ENCODE results near the gene CATSPER1. TPM values are rescaled to one million over a fixed set of nuclear protein-coding genes. Genes with fewer than 3 reads are reported as not detected.

Gene CATSPER1
- total and polyA plus RNA-seq, 2 of the 8 experiments (the other 6 are each of a cell fraction or from before 2014, with no cell fraction given), result not detected

- Histone ChIP-seq H3K56ac (replicated peaks; ENCODE audit: insufficient read length, low read depth, low read length) (no peak overlapping the region), H3K4me3 (ENCODE audit: extremely low read depth in 1 of 4, insufficient read depth in 2 of 4, low read depth in 3 of 4, low read length in 4 of 4) (no peak overlapping the region), H3K14ac (ENCODE audit: insufficient read length) (no peak overlapping the region), H2BK15ac (ENCODE audit: low read length) (no peak overlapping the region), H3K4me2 (ENCODE audit: insufficient read depth in 1 of 2, low read depth in 2 of 2, low read length in 2 of 2) (no peak overlapping the region), H3K23me2 (ENCODE audit: low read depth, low read length) (0 out of 2 replicates have a peak, but pooled peaks cover 2% of the 10 kb centered on the region), H2AK5ac (ENCODE audit: low read depth, low read length) (no peak overlapping the region), H3K27me3 (replicated peaks in 1 of 4; ENCODE audit: control insufficient read depth in 3 of 4, extremely low read depth in 1 of 4, insufficient read depth in 3 of 4, low read length in 3 of 4) (no peaks in the 10 kb centered on the region), H3K9ac (replicated peaks in 1 of 4; ENCODE audit: extremely low read depth in 1 of 4, low read depth in 3 of 4, low read length in 3 of 4) (no peak overlapping the region), H3K79me1 (ENCODE audit: low read depth, low read length) (no peaks in the 10 kb centered on the region), H2AFZ (ENCODE audit: low read length) (no peak overlapping the region), H3K18ac (ENCODE audit: extremely low read depth, low read length) (no peak overlapping the region), H4K20me1 (replicated peaks in 1 of 2; ENCODE audit: control insufficient read depth in 1 of 2, insufficient read depth in 2 of 2, low read length in 2 of 2) (no peaks in the 10 kb centered on the region), H3K4ac (replicated peaks; ENCODE audit: insufficient read length, low read depth, low read length) (no peak overlapping the region), H3K4me1 (replicated peaks in 1 of 4; ENCODE audit: control insufficient read depth in 3 of 4, insufficient read depth in 4 of 4, low read length in 3 of 4) (no peaks in the 10 kb centered on the region), H4K8ac (ENCODE audit: extremely low read depth, insufficient read depth, low read length) (no peak overlapping the region), H2BK120ac (replicated peaks; ENCODE audit: low read depth, low read length) (no peak overlapping the region), H2BK12ac (ENCODE audit: low read depth, low read length) (no peak overlapping the region), H2BK5ac (ENCODE audit: low read depth, low read length) (no peak overlapping the region), H3K79me2 (ENCODE audit: control insufficient read depth in 1 of 2, insufficient read depth in 2 of 2, low read length in 2 of 2) (no peaks in the 10 kb centered on the region), H3K9me3 (ENCODE audit: insufficient read depth in 2 of 2, low read depth in 1 of 2, low read length in 1 of 2) (peaks cover 6 to 8% of the 10 kb centered on the region in 2 experiments), H3K36me3 (ENCODE audit: control insufficient read depth in 2 of 4, insufficient read depth in 4 of 4, low read length in 3 of 4) (peaks cover 0 to 4% (median under 1%) of the 10 kb centered on the region in 4 experiments; a peak in 5 of 8 replicates), H4K91ac (replicated peaks; ENCODE audit: insufficient read length, low read length) (no peak overlapping the region), H2BK20ac (ENCODE audit: low read length) (no peak overlapping the region), H3K27ac (ENCODE audit: low read depth, low read length) (no peak overlapping the region), H4K5ac (ENCODE audit: insufficient read length, low read depth, low read length) (no peak overlapping the region), H3K23ac (ENCODE audit: insufficient read length) (no peak overlapping the region)
- FAIRE-seq (no peak), DNase-seq (ENCODE audit: low read depth in 1 of 2, low spot score in 2 of 2) (no peak)
- WGBS, 2 experiments (ENCODE audit: extremely low coverage in 1 of 2, insufficient coverage in 1 of 2, insufficient read length in 1 of 2, insufficient replicate concordance in 2 of 2, low coverage in 1 of 2, low lambda C conversion rate in 2 of 2, missing lambda C conversion rate in 1 of 2), result 80% methylated on average over 3 of the region's 3 CpGs; no CpG with 5 or more reads in 1 of the 2 experiments
- ChIA-PET CTCF (ENCODE audit: partially characterized antibody) (interaction anchor here (0.6 to 2.7 kb wide), 2 partner anchors 15 to 28 kb away, joined by 3 to 14 read pairs; no protein-coding TSS in a partner anchor), POLR2A (ENCODE audit: partially characterized antibody) (no interaction called here)
- TF ChIP-seq GTF2F1 (IDR thresholded peaks at IDR 0.05; ENCODE audit: borderline replicate concordance, low read depth, low read length) (no peak), PHF8 (conservative IDR thresholded peaks at IDR 0.05; ENCODE audit: low read depth, low read length) (no peak), CTBP2 (IDR thresholded peaks at IDR 0.05; ENCODE audit: borderline replicate concordance, insufficient read depth, insufficient read length, low read length) (no peak), SUZ12 (IDR thresholded peaks at IDR 0.05; ENCODE audit: low read length) (no peak), SP2 (IDR thresholded peaks at IDR 0.05; ENCODE audit: low read length) (no peak), ZNF274 (IDR thresholded peaks at IDR 0.05; ENCODE audit: borderline replicate concordance, extremely low read depth, low read length) (no peak), SRF (IDR thresholded peaks at IDR 0.05; ENCODE audit: low read depth, low read length) (no peak), CBX5 (IDR thresholded peaks at IDR 0.05; ENCODE audit: low read depth, low read length) (no peak), HDAC2 (IDR thresholded peaks at IDR 0.05; ENCODE audit: borderline replicate concordance in 1 of 2, low read depth in 2 of 2, low read length in 2 of 2) (no peak), BACH1 (IDR thresholded peaks at IDR 0.05; ENCODE audit: low read length) (no peak), KDM1A (IDR thresholded peaks at IDR 0.05; ENCODE audit: borderline replicate concordance, low read length) (no peak), SIN3A (conservative IDR thresholded peaks at IDR 0.05 in 1 of 2, IDR thresholded peaks at IDR 0.05 in 1 of 2; ENCODE audit: low read depth in 1 of 2, low read length in 2 of 2) (no peak), RXRA (IDR thresholded peaks at IDR 0.05; ENCODE audit: insufficient read depth, low read depth, low read length) (no peak)
Observed at GRCh38 chr11:66037327-66037726, 11.0 kb upstream of the CATSPER1 start.
